GM21423 (cell line): ENCODE data around the gene MRPL53.
A peak's percentile ranks its signal among the peaks of the same experiment; 100 is the strongest.
"Not testable (repeated sequence)": the region's sequence is repeated elsewhere in the genome, so short reads cannot be mapped to it uniquely, and the experiment has no call there.

Experiments used
- ATAC-seq: cut with Tn5 transposase; IDR thresholded peaks from one replicate; pipeline ENCODE4 v1.9.1; 2021; ENCODE audit warnings: mild to moderate bottlenecking, moderate library complexity; ENCODE audit not compliant: unreplicated experiment

MRPL53 gene

DNA sequence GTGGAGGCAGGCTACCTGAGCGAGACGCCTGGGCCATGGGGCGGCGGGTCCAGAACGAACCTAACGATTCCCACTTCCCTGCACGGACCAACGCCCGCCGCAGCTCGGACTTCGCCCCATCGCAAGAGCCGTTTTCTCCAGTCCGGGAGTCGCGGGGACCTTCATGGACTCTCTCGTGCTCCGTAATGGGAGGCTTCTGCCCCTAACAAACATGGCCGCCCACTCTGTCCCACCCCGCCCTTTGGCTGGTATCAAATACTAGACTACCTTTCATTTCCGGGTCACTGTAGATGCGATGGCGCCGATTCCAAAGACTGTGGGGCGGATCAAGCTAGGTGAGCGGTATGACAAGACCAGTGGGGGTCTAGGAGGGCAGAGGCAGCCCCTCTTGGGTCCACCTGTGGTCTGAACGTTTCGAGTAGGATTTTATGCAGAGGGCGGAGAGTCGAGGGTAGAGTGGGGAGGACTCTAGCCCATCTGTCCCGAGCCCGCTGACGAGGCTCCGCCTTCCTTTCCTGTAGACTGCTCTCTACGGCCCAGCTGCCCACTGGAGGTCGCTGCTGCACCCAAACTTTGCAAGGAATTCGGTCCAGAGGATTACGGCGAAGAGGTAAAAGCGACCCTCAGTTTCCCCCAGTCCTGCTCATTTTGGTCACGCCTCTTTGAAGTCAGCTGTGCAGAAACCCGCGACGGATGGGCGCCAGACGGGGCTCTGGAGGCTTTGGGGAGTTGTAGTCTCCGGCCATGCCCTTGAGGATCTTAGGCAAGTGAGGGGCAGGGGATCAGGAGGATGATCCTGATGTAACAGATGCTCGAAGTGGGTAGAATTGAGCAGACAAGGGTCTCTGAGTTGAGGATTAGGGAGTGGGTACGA lies 10.6 kb upstream of the MRPL53 start, which contains the start of the genes CCDC142 and TTC31:
TSS of gene CCDC142 (minus strand) at position 198 of the 874 bp plus-strand sequence. CDS start at position 37, 161 bp downstream.
TSS of gene TTC31 (plus strand) at position 281 of the 874 bp plus-strand sequence. CDS start at position 296, 15 bp downstream.
- ATAC-seq, result peak; percentile 93

DNA sequence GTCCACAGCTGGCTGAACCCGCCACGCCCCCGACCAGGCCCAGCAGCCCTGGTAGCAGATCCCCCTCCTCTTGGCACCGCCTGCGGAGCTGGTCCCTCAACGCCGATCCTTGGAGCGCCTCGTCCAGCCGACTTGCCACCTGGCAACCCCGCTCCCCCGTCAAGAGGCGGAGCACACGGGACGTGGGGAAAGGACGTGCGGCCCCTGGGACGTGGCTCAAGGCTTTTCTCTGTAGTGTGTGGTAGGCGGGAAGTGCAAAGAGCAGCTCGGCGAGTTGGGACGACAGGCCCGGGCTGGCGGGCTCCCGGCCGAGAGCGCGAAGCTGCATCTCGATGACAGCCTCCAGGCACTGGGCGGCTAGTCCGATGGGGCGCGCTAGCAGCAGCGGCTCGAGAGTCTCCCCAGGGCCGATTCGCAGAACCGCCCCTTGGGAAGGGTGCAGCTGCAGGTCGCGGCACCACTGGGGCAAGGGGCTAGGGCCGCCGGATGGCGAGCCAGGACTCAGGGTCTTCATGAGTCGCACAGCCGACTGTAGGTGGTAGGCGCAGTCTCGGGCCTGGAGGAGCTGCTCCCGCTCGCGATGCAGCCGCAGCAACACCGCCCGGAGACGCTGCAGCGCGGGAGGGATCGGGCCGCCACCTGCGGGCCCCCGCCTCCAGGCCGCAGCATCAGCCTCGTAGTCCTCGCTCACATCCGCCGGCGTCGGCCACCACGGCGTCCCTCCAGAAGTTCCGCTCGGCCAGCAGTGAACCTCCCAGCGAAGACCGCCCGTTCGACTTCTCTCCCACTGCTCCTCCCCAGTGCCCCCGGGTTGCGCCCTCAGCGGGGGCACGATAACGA lies 9.7 kb upstream of the MRPL53 start:
- peak; percentile 35 for ATAC-seq

DNA sequence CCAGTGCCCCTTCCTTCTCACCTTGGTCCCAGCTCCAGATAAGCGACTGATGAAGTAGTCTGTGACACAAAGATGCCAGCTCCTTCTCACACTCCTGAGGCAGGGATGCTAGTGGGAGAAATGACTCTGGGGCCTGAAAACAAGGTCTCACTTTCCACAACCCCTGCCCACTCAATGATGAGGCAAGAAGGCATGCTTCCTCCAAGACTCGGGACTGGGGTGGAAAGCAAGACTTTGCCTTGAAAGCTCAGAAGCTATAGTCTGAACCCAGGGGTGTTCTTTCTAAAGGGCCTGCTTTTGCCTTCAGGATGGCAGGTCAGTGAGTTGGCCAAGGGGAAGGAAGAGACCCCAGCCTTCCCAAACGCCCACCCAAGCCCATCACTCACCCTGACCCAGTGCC lies 9.0 kb upstream of the MRPL53 start:
- no peak for ATAC-seq

DNA sequence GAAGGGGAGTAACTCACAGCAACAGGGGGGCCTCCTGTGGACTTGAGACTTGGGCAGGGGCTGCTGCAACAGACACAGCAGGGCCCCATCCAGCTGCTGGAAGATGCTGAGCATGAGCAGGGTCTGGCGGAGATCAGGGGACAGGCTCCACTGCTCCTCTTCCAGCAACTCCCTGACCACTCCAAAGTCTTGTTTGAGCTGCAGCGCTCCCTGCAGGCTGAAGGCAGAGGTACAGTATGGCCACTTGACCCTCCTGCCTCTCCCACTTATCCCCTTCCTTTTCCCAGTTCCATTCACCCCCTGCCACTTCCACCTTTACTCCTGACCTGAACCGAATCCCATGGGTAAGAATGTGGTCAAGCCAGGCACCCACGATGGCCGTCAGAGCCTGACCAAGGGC lies 2.4 kb upstream of the MRPL53 start:
- ATAC-seq, result no peak

DNA sequence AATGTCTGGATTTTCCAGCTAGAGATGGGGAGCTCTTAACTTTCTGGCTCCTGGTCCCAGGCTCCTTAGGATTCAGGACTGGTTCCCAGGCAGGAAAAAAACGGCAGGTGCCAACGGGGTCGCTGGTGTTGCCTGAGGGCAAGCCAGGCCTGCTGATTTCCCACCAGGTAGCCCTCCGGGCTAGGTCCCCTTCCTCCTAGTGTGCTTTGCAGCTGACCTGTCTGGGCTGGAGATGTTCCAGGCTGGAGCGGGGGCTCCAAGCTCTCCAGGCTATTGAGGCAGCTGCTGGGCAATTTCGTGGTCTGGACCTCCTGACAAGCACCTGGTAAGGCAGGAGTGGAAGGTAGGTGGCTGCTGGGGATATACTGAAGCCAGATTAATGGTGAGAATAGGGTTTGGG lies 2.0 kb upstream of the MRPL53 start:
- no peak for ATAC-seq

DNA sequence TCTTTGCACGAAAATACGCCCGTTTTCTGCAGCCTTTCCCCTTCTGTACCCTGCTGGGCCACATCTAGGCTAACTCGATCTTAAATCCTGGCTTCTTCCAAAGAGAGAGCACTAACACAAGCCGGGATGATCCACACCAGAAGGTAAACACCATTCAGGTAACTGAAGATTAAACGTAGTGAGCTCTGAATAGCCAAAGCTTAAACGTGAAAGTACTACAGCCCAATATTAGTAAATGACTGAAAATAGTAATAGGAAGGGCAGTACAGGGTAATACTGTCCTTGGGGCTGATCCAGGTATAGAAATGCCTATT lies 422 bp upstream of the MRPL53 start:
- ATAC-seq, result no peak

DNA sequence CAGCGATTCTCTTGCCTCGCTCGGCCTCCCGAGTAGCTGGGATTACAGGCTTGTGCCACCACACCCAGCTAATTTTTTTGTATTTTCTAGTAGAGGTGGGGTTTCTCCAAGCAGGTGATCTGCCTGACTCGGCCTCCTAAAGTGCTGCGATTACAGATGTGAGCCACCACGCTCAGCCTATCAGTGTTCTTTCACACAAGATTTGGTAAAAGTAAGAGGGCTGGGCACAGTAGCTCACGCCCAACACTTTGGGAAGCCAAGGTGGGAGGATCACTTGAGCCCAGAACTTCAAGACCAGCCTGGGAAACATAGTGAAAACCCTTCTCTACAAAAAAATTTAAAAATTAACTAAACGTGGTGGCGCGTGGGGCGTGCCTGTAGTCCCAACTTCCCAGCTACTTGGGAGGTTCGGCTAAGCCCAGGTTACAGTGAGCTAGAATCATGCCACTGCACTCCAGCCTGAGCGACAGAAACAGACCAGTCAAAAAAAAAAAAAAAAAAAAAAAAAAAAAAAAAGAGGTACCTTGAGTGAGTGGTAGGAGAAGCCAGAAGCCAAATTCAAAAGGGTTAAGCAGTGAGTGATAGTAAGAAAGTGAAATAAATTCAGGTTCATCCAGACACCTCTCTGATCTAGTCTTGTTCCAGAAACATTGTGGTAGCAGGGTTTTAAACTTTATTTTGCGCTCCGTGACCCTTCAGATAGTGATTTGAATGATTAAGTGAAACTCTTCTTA lies 981 bp downstream of the MRPL53 start:
- no peak for ATAC-seq

DNA sequence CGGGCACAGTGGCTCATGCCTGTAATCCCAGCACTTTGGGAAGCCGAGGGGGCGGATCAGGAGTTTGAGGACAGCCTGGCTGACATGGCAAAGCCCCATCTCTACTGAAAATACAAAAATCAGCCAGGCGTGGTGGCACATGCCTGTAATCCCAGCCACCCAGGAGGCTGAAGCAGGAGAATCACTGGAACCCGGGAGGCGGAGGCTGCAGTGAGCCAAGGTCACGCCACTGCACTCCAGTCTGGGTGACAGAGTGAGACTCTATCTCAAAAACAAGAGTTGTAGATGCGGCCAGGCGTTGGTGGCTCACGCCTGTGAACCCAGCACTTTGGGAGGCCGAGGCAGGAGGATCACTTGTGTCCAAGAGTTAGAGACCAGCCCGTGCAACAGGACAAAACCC lies 1.7 kb downstream of the MRPL53 start:
- ATAC-seq, result not testable (repeated sequence)

DNA sequence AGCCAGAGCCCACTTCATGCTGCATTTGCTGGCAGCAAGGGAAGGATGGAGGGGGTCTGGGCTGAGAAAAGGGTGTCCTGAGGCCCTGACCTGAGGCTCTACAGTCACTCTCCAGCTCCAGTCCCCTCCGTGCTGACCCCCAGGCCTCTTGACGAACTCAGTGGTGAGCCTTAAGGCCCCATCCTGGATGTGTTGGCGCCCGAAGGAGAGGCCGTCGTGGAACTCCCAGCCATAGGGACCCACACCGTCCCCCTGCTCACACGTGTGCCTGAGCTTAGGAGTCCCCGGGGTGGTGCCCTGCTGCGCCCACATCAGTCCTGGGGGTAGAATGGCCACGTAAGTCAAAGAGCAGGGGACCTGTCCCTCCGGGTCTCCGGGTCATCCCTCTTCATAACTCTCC lies 8.1 kb downstream of the MRPL53 start:
- ATAC-seq, result no peak

DNA sequence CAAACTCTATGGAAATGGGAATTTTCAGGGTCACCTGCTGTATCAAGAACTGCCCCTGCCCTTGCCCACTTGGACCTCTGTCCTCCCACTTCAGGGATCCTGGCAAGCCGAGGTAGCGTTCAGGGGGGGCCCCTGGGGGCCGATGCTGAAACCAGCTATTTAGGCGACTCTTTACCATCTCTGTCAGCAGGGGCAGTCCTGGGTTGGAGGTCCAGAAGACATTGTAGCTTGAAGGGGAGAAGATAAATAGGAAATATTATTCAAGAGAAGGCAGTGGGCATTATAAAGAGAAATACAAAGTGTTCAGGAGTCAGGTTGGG lies 9.7 kb downstream of the MRPL53 start:
- no peak for ATAC-seq

DNA sequence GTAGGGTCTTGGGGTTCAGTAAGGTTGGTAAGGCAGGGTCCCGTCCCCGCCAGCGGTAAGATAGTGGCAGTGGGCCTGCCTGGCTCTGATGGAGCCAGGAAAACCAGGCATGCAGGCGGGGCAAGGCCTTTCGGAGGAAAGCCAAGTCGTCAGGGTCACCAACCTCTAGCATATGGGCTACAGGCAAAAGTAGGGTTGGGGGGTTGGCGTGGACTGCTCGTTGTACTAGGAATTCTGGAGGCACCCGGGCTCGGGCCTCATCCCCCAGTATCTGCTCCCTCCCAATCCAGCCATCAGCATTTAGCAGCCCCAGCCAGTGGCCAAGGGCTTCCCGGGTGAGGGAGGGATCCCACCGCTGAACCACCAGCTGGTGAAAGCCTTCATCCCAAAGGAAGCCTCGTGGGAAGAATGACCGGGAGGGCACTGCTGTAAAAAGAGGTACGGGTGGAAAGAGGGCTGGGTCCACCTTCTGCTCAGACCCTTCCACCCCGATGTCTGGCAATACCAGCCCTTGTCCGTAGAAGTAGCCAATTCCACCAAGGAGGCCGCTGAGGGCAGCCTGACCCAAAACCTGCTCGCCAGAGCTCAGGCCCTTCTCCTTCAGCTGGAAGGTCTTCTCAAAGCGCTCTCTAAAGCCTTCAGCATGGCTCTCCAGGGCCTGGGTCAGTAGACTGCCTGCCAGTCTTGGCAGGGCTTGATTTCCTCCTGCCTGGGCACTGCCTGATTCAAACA lies 10.3 kb downstream of the MRPL53 start:
- ATAC-seq, result no peak

DNA sequence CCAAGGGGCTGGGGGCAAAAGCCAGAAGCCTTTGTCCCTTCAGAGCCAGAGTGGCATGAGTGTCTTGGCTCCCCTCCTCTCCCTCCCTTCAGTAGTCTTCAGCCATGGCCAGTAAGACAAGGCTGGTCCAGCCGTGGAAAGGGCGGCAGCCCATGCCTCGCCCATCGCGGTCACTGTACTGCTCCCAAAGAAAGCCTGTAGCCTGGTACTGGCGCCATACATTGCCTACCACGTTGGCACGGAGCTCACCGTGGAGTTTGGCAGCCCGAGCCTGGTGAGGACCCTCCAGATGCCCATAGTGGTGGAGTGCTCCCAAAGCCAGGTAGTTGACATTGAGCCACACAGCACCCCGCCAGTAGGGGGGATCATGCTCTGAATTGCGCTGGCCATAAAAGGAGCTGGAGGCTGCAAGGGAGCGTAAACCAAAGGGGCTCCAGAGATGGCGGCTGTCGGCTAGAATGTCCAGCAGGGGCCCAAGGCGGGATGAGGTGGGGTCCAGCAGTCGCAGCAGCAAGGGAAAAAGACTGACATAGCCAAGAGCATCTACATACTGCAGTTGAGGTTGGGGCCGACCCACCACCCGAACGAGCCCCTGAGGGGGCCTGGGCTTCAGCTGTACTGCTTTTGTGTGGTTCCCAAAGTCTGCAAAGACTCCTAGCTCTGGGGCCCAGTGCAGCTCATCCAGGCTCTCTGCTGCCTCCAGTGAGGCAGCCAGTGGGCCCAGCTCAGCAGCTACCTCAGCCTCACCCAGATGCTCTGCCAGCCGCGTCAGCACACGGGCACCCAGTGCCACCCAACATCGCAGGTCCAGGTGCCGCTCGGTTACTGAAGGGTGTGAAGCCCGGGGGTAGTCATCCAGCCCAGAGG lies 11.1 kb downstream of the MRPL53 start:
- no peak for ATAC-seq

DNA sequence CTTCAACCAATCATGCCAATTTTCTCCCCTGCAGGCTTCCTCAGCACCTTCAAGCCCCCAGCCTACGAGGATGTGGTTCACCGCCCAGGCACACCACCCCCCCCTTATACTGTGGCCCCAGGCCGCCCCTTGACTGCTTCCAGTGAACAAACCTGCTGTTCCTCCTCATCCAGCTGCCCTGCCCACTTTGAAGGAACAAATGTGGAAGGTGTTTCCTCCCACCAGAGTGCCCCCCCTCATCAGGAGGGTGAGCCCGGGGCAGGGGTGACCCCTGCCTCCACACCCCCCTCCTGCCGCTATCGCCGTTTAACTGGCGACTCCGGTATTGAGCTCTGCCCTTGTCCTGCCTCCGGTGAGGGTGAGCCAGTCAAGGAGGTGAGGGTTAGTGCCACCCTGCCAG lies 12.3 kb downstream of the MRPL53 start:
- not testable (repeated sequence) for ATAC-seq

DNA sequence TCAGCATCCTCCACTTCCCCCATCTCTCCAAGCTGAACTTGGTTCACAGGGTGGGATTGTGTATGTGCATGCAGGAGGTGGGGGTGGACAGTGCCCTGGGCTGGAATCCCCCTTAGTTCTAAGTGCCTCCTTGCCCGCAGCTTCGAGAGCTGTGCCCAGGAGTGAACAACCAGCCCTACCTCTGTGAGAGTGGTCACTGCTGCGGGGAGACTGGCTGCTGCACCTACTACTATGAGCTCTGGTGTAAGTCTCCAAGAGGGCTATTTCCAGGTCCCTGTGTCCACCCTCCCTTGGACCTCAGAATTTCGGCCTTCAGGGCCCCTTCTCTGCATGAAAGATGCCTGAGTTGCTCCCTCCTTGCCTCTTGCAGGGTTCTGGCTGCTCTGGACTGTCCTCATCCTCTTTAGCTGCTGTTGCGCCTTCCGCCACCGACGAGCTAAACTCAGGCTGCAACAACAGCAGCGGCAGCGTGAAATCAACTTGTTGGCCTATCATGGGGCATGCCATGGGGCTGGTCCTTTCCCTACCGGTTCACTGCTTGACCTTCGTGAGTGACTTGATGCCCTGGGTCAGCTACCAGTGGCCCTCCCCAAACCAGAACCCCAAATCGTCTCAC lies 12.9 kb downstream of the MRPL53 start:
- ATAC-seq, result not testable (repeated sequence)

DNA sequence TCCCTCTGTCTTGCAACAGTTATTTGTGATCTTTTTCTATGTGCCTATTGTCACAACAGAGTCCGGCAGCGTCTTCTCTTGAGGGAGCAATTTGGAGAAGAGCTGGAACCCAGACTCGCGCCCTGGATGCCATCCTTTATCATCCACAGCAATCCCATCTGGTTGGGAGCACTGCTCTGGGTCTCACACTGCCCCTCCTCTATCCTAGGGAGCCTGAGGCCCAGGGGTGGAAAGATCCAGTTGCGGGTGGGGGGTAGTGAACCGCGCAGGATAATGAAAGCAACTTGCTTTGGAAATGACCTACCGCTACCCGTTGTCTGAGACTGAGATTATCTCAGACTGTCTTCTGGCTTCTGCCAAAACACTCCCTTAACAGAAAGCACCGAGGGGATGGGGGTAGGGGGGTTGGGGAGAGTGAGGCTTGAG lies 13.5 kb downstream of the MRPL53 start:
- ATAC-seq, result no peak

DNA sequence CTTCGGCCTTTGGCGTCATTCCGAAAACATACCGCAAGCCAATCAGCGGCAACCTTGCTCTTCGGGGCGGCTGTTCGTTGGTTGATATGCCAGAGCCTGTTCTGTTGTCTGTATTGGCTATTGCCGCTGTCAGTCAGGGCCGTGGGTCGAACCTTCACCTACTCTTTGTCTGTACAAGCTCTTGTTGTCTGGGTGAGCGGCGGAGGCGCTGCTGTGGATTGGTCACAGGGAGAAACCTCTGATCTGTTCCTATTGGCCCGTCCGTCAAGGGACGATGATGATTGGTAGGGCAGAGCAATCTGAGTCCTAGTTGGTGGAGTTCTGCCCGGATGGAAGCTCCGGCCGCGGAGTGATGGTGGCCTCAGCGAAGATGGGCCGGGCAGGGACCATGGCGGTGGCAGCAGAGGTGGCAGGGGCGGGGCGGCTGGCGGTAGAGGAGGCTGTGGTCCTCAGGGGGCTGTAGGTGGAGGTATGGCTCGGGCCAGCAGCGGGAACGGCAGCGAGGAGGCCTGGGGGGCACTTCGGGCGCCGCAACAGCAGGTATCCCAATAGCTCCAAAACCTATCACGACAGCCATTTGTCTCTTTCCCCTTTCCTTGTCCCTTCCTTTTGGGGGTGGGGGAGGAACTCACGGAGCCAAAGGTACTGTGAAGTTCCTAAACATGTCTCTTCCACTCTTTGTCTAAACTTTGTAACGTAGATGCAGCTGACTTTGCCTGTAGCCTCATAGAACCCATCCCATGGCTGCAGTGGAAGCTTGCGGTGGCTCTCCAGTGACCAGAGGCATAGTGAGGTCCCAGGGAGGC lies 14.1 kb downstream of the MRPL53 start, which contains the start of gene WBP1:
TSS of gene WBP1 (plus strand) at position 307 of the 806 bp plus-strand sequence. CDS start at position 472, 165 bp downstream.
- ATAC-seq, result peak; percentile 82

DNA sequence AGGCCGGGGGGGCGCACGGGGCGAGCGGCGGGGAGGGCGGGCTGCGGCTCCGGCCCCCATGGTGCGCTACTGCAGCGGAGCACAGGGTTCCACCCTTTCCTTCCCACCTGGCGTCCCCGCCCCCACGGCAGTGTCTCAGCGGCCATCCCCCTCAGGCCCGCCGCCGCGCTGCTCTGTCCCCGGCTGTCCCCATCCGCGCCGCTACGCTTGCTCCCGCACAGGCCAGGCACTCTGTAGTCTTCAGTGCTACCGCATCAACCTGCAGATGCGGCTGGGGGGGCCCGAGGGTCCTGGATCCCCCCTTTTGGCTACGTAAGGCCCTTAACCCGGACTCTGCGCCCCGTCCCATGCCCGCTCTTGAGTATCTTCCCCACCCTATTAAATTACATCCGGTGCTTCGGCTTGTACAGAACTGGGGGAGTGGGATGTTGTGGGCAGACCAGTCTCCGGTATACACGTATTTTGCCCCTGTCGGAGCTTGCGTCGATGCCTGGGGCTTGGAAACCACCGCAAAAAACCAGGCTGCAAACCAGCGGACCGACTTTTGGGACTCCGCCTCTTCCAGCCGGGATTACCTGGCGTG lies 14.8 kb downstream of the MRPL53 start:
- ATAC-seq, result peak; percentile 24

DNA sequence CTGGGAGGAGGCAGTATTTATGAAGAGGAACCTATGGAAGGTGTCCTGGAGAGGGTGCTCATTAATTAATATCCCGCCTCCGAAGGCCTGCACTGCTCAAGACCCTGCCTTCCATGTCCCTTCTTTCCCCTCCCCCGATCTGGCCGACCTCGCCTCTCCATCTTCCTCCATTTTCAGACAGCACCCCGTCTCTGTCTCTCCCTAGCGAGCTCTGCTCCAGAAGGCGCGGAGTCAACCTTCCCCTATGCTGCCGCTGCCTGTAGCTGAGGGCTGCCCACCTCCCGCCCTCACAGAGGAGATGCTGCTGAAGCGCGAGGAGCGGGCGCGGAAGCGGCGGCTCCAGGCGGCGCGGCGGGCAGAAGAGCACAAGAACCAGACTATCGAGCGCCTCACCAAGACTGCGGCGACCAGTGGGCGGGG lies 15.3 kb downstream of the MRPL53 start:
- ATAC-seq, result no peak
